KMS-11 (cell line): Measurements from ENCODE around the gene HAPSTR1.

Experiments
- H2AFZ ChIP-seq: fragments of 200-600 bp; sonication (generic); 2 replicates; pipeline ENCODE4 v1.6.1; 2016; ENCODE audit warnings: antibody characterized with exemption, mixed run types, low read depth
- H3K27ac ChIP-seq: fragments of 200-600 bp; sonication (generic); 2 replicates; pipeline ENCODE4 v1.6.1; 2016; ENCODE audit warnings: mild to moderate bottlenecking, mixed run types
- H3K27me3 ChIP-seq: fragments of 200-600 bp; sonication (generic); 2 replicates; pipeline ENCODE4 v1.6.1; 2017; ENCODE audit warnings: mild to moderate bottlenecking, low read depth, mixed run types, moderate library complexity; ENCODE audit not compliant: insufficient read depth
- H3K36me3 ChIP-seq: fragments of 200-600 bp; sonication (generic); 2 replicates; pipeline ENCODE4 v1.6.1; 2017; ENCODE audit warnings: mild to moderate bottlenecking, mixed run types; ENCODE audit not compliant: insufficient read depth
- H3K4me1 ChIP-seq: fragments of 200-600 bp; sonication (generic); 2 replicates; pipeline ENCODE4 v1.6.1; 2016; ENCODE audit warnings: mild to moderate bottlenecking, low read depth, mixed run types; ENCODE audit not compliant: poor library complexity, severe bottlenecking
- H3K4me2 ChIP-seq: fragments of 200-600 bp; sonication (generic); 2 replicates; pipeline ENCODE4 v1.7.0; 2016; ENCODE audit warnings: mild to moderate bottlenecking, mixed run types
- H3K4me3 ChIP-seq: fragments of 200-600 bp; sonication (generic); IDR thresholded peaks from 2 replicates; pipeline ENCODE4 v1.6.1; 2017; ENCODE audit warnings: low read depth, low read length, mixed read lengths; ENCODE audit not compliant: insufficient read depth
- H3K79me2 ChIP-seq: fragments of 200-600 bp; sonication (generic); 2 replicates; pipeline ENCODE4 v1.6.1; 2016; ENCODE audit warnings: low read depth, mixed run types; ENCODE audit not compliant: insufficient read depth
- H3K9ac ChIP-seq: fragments of 200-600 bp; sonication (generic); 2 replicates; pipeline ENCODE4 v1.6.1; 2016; ENCODE audit warnings: mild to moderate bottlenecking, mixed run types
- H4K20me1 ChIP-seq: fragments of 200-600 bp; sonication (generic); 2 replicates; pipeline ENCODE4 v1.6.1; 2016; ENCODE audit warnings: mild to moderate bottlenecking, mixed run types; ENCODE audit not compliant: insufficient read depth
- CTCF ChIP-seq: fragments of 200-600 bp; sonication (generic); conservative IDR thresholded peaks from 2 replicates; pipeline ENCODE4 v1.6.1; 2017; ENCODE audit warnings: low read depth, mild to moderate bottlenecking, antibody characterized with exemption, low read length, moderate library complexity, mixed read lengths

The HAPSTR1 gene

DNA sequence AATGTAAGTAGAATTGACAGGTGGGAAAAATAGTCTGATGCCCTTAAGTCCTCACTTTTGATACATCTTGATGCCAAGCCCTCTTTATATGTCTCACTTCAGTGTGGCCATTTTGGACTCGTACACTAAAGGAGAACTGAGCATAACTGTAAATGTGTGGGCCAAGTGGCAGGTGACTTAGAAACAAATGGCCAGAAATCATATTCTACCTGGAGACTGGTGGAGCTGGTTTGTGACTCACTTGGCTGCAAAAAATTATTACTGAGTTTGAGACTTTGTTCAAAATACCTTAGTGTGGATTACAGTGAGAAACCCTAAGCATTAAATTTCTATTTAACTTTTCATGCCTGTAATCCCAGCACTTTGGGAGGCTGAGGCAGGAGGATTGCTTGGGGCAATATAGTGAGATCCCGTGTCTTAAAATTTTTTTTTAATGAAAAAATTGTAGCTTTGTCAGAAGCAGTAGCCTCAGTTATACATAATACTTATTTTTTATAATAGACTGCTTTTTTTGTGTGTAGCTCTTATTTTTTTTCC is 5.0 kb downstream of the HAPSTR1 start:
- 0 out of 2 replicates have a peak overlapping the region, but pooled peaks have one; percentile 5 for H3K27ac ChIP-seq
- H4K20me1 ChIP-seq = peaks cover 84% of the 10 kb centered on the region
- H3K4me3 ChIP-seq = no peak overlapping the region
- peaks cover 79% of the 10 kb centered on the region for H3K4me1 ChIP-seq
- H3K36me3 ChIP-seq = peaks cover 39% of the 10 kb centered on the region; the same call in 1 of the 2 replicates
- TF ChIP-seq CTCF = no peak
- no peak overlapping the region for H2AFZ ChIP-seq
- no peaks in the 10 kb centered on the region for H3K27me3 ChIP-seq
- peak overlapping the region; percentile 81; the same call in 1 of the 2 replicates for H3K4me2 ChIP-seq
- H3K9ac ChIP-seq = no peak overlapping the region
- peaks cover 95% of the 10 kb centered on the region for H3K79me2 ChIP-seq

GRCh38 chr16:9097266-9098219 is 6.1 kb downstream of the HAPSTR1 start:
- peak overlapping the region; percentile 2; the same call in 1 of the 2 replicates for H3K4me2 ChIP-seq
- H3K4me3 ChIP-seq = no peak overlapping the region
- no peak for TF ChIP-seq CTCF
- H3K27ac ChIP-seq = no peak overlapping the region
- H2AFZ ChIP-seq = no peak overlapping the region
- no peak overlapping the region for H3K9ac ChIP-seq
- H3K79me2 ChIP-seq = peaks cover 100% of the 10 kb centered on the region
- no peaks in the 10 kb centered on the region for H3K27me3 ChIP-seq
- H3K4me1 ChIP-seq = peaks cover 89% of the 10 kb centered on the region
- peaks cover 89% of the 10 kb centered on the region for H4K20me1 ChIP-seq
- H3K36me3 ChIP-seq = peaks cover 49% of the 10 kb centered on the region; the same call in 1 of the 2 replicates

GRCh38 chr16:9098377-9099090 is 7.1 kb downstream of the HAPSTR1 start:
- Histone ChIP-seq H4K20me1 (peaks cover 81% of the 10 kb centered on the region), H3K4me3 (no peak overlapping the region), H3K9ac (no peak overlapping the region), H3K36me3 (peaks cover 52% of the 10 kb centered on the region; the same call in 1 of the 2 replicates), H3K27me3 (no peaks in the 10 kb centered on the region), H3K27ac (no peak overlapping the region), H3K4me1 (peaks cover 94% of the 10 kb centered on the region), H3K79me2 (peaks cover 100% of the 10 kb centered on the region), H2AFZ (no peak overlapping the region), H3K4me2 (peak overlapping the region; percentile 2; the same call in 1 of the 2 replicates)
- TF ChIP-seq CTCF = no peak

DNA sequence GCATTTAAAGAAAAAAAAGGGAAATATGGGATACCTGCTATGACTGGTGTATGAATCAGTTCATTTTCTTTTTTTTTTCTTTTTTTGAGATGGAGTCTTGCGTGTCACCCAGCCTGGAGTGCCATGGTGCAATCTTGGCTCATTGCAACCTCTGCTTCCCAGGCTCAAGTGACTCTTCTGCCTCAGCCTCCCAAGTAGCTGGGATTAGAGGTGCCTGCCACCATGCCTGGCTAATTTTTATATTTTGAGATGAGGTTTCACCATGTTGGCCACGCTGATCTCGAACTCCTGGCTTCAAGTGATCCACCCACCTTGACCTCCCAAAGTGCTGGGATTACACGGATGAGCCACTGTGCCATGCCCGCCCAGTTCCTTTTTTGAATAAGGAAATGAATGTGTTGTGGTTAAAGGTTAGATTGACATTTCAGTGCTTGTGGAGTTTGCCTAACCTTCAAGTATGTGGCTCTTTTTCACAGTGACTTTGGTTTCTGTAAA is 7.7 kb downstream of the HAPSTR1 start:
- no peak for TF ChIP-seq CTCF
- Histone ChIP-seq H3K9ac (no peak overlapping the region), H2AFZ (no peak overlapping the region), H3K79me2 (peaks cover 100% of the 10 kb centered on the region), H3K4me1 (peaks cover 95% of the 10 kb centered on the region), H3K27ac (no peak overlapping the region; the same call in 1 of the 2 replicates), H3K4me3 (no peak overlapping the region), H4K20me1 (peaks cover 81% of the 10 kb centered on the region), H3K36me3 (peaks cover 53% of the 10 kb centered on the region; the same call in 1 of the 2 replicates), H3K4me2 (peak overlapping the region; percentile 2; the same call in 1 of the 2 replicates), H3K27me3 (no peaks in the 10 kb centered on the region)
